ENCODE data around the gene ING3.
"Not testable (repeated sequence)": the region's sequence is repeated elsewhere in the genome, so short reads cannot be mapped to it uniquely, and the experiment has no call there.

ING3 gene

DNA sequence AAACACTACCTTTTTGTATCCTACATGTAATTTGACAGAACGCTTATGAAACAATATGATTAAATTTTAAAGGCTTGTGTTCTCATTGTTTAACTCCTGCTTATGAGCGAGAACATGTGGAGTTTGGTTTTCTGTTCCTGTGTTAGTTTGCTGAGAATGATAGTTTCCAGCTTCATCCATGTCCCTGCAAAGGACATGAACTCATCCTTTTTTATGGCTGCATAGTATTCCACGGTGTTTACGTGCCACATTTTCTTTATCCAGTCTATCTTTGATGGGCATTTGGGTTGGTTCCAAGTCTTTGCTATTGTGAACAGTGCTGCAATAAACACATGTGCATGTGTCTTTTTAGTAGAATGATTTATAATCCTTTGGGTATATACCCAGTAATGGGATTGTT, 54.5 kb downstream of the ING3 start:
- not testable (repeated sequence) for DNase-seq

DNA sequence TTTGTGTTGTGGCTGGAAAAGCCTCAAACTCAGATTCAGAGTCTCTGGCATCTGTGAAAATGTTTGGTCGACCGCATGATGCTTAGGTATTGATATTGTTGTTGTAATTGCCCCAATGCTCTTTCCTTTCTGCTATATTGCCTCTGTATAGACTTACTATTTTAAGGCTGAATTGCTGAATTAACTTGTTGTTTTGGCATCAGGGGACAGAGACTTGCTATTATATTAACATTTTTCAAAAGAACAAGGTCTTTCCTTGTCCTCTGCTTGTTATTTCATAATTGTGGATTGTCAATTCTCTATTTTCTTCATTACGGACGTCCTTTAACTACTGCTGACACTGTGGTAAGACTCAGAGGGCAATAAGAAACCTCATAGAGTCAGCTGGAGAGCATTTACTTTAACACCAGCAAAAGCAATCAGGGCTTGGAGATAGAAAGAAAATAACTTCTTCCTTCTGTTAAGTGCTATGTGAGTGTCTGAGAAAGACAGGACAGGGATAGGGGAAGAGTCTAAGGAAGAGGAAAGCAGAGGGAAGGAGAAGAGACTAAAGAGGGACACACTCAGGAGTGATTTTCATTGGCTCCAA, 55.5 kb downstream of the ING3 start:
- DNase-seq = no peak

DNA sequence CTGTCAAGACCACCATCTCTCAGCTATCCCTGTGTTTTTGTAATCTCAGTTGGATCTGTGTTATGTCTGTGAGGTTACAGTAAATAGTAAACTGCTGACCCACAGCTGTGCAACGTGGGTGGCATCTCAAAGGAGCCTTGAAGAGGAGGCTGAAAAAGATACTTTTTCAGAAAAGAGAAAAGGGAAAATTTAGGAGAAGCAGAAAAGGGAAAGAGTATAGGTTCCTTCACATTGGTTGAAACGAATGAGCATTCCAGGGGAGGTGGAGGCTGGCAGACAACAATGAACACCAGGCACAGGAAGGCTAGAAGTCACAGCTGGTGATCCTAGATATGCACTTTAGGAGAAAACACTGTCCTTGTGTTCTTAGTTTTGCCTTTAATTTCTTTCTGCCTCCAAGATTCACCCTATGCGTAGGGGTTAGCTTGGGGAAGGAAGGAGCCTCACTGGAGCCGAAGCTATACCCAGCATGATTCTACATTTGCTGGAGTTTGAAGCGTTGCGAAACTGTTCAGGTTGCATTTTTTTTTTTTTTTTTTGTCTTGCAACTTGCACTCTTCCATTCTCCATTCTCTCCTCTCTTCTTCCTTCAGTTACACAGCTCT, 56.2 kb downstream of the ING3 start:
- DNase-seq = no peak

DNA sequence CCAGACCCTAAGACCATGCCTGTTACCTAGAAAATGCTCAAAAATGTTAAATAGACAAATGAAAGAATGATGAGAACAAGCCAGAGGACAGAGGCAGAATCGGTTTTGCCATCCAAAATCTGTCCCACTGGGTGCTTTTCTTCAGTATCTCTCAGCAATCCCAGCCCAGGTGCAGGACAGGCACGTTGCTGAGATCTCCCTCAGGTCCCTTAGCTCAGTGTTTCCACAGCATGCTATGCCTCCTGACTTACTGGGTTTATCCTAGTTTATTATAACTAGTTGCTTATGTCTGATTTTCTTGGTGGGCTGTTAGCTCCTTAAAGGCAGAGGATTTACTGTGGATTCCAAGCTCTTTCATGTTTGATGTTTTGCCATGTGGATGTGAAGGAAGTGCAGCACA, 58.2 kb downstream of the ING3 start:
- DNase-seq = no peak

DNA sequence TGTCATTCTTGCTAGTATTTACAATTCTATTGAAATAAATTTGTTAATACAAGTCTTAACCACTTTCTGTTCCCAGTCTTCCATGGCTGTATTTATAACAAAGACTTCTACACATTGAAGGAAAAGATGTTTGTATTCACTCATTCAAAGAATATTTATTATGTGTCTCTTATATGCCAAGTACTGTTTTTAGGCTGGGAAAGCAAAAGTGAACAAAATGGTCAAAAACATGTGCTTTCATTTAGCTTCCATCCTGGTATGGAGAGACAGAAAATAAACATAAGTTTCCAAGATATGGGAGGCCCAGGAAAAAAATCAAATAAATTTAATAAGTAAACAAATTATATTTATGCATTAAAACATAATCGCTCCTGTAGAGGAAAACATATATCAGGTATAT, 60.8 kb downstream of the ING3 start:
- DNase-seq = no peak

DNA sequence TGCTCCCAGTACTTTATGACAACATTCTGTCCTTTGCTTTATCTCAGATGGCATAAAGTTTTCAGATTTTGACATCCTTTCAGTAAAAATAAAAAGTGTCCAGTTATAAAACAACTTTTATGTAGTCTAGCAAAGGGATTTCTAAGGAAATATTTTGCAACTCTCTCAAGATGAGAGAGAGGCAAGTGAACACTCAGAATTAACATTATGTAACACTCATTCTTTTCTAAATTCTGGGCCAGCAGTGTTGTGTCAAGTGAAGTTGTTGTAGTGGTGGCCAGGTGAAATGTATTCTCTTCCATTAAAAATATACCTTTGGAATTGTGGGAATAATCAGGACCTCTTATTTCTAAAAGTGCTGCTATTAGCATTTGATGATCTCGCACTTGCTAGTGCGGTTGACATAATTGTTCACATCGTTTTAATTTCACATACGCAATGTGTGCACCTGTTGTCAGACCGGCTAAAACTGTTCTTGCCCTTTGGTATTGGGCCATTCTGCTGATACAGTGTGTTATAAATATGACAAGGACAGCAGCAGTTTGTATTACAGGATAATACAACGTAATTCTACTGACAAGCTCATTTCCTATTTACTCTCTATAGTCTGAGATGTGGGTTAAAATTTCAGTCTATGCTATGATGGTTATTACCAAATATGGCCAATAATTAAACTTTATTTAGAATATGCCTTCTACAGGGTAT, 61.7 kb downstream of the ING3 start:
- no peak for DNase-seq

DNA sequence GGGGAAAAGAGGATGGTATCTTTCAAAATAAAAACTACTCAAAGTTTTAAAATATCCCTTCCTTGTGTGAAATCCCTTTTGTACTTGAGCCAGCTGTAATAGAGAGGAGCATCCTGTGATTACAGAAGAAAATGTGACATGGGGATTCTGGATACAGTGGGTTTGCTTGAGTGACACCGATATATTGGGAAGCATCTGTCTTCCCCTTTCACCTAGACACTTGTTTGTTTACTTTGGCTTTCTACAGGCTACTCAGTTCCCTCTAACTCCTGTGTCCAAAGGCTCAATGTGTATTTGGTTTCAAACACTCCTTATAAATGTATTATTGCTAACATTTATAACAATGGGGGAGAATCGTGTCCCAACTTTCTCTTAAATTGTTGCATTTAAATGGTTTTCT, 62.3 kb downstream of the ING3 start:
- DNase-seq = no peak

DNA sequence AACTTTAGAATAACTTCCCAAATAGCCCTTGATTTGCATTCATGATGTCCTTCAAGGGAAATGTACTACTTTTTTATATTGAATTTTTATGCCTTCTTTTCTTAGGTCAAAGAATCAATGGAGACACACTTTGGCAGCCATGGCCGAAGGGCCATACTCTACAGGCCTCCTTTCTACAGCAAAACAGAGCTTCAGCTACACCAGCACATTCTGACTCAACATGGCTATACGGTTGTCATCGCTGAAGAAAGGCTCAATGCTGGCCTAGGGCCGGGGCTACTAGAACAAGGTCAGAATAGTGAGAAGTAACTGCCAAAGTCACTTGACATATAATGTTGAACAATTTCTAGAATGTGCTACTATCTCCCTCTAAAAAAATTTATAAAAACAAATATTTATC, 65.0 kb downstream of the ING3 start:
- DNase-seq = no peak

DNA sequence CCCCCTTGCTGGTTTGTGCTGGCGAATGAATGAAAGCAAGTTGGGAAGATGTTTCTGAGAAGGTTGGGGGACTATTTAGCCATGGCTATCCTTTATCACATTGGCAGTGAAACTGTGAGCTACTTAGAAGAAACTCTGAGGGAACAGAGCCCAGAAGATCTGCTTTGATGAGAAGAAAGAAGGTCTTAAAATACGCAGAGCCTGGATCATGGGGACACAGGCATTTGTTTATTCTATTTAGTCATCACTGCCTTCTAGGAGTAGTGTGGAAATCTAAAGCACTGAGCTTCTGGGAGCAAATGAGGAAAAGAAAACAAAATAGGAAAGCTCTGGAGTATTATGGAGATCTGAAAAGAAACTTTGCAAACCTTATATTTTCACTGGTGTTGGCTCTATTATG, 66.4 kb downstream of the ING3 start:
- no peak for DNase-seq

DNA sequence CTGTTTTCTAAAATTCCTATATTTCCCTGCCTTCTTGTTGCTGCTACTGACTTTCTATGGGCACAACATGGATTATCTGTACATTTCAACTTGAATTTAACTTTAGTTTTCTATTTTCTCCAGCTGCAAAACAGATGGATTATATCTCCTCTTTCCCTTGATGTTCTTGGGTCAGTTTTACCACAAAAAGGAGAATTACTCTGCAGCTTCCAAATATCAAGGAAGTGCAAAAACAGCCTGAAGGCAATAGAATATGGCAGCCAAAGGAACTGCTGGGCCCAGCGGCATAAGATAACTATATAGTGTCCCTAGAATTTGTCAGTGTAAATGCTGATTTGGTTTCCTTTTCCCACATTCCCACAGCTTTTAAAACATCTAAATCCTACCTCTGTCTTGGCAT, 67.0 kb downstream of the ING3 start:
- no peak for DNase-seq

DNA sequence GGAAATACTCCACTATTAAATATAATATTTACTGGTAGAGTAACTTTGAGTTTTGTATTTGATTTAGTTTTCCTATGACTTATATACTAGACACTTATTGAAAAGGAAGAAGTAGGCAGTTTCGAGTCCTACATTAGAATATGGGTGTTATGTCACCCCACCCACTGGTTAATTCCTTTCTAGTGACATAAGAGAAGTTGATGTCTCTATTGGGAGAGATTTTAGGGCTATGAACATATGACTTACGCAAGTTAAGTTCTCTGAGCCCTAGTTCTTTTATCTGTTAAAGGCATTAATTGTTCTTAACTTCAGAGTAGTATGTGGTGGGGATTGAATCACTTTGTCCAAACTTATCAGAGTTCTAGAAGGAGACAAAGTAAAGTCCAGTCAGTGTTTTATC, 68.4 kb downstream of the ING3 start:
- no peak for DNase-seq

DNA sequence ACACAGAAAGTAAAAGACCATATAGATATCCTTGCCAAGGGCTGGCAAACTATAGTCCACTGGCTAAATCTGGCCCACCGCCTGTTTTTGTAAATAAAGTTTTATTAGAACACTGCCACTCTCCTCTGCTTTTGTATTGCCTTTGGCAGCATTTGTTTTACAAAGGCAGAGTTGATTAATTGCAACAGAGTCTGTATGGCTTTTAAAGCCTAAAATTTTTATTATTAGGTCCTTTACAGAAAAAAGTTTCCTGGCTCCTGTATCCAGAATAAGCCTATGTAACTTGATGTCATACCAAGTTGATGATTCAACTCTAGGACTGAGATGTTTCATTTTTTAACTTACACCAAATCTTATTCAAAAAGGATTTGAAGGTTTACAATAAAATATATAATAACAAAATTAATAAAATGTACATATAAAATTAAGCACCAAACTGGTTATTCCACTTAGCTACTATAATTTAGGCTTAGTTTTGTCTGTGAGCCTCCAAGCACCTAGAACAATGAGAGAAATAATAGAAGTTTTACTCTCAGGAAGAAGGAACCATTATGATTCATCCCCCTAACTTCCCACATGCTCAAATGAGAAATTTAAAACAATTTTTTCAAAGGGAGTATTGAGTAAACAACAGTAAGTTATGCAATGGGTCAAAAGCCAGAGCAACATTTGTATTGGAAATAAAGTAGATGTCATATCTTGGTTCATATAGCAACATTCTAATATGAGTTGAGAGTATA, 69.8 kb downstream of the ING3 start:
- DNase-seq = no peak

DNA sequence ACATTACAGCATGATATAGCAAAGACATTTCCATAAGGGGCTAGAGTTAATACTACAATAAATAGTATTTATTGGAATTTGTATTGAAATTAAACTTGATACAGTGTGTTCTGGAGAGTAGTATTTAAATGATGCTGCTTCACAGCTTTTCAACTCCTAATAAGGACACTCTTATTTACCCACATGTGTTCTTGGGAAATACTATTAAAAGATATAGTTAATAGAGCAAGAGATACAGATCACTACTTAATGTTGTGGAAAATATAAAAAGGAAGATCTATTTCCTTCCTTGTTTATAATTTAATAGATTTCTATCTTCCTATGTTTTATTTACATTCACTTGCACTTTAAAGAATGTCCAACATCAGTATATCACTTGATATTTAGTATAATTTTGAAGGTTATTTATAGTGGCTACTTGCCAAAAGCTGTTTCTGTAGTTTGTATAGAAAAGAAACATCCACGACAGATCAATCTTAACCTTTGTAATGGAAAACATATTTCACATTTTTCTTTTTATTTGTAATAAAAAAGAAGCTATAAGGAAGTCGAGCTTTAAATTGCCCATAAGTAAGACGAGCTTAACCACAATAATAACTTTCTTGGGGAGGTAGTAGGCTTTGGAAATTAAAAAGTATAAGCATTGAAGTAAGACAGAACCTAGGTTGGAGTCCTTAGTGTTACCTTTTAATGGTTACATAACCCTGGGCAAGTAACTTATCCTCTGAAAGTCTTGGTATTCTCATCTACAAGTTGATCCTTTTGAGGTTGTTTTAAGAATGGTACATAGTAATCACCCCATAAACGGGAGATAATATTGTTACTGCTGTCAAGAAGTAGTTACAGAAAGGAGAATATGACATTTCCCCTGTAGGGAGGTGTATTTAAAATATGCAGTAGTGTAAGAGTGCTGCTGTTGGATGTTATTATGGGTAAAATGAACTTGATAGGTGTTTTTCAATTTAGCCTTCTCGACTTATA, 70.7 kb downstream of the ING3 start:
- no peak for DNase-seq

DNA sequence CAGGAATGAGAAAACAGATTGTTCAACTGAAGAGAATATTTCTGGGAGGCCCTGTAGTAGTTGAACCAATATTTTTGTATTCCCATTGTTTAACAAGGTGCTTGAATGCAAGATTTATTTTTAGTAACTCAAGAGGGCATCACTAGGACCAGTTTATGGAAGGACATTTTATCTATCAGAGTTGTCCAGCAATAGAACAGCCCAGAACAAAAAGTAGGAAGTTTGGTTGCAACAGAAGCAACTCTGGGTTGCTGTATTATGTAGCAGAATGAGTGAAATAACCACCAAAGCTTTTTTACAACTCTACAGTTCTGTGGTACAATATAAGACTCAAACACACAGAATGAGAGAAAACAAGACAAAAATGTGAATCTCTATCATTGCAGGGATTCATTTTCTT, 72.6 kb downstream of the ING3 start:
- no peak for DNase-seq

DNA sequence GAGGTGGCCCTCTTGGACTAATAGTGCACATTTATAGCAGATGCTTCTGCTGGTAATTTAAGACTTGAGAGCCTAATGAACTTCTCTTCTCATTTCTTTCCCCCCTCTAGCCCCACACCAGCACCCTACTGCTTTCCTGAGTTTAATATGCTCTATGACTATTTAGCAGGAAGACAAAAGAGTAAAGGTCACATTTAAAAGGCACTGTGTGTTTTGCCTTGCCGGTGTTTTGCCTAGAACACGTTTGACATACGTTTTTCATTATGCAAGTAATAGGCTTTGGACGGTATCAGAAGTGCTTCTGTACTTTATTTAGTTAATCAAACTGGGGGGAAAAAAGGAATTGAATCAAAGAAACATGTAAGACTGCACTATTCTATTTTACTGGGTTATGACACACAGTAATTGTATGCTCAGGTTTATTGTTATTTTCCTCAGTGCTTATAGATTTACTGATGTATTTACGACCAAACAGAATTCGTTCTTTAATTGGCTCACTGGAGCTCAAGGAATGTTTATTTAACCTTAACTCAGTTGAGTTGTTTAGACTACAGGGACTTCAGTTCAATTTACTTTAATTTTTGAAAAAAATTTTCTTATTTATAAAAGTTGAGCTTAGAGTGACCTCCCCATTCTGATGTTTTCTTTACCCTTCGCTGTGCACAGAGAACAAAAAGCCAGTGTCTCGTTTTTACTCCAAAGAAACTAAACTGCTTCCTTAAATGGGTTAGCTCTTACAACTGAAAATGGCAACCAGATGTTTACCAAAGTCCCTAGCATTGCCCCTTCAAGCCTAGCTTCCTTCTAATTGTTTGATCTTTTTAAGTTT, 73.3 kb downstream of the ING3 start:
- DNase-seq = no peak

DNA sequence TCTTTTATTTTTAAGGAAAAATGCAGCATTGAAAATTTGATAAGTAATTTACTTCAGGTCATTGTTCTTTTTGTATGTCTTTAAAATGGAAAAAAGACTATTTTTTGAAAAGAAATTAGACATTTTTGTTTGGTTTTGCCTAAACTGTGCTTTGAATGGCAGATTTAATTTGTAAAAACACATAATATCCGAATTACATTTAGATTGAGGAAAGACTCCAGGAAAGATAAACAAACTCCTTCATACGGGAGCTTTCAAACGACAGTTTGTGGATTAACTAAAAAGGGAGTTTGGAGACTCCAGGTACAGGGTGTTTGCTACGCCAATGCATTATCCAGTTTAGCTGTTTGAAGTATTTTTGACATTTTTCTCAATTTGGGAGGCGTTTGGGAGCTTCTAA, 74.0 kb downstream of the ING3 start:
- no peak for DNase-seq

DNA sequence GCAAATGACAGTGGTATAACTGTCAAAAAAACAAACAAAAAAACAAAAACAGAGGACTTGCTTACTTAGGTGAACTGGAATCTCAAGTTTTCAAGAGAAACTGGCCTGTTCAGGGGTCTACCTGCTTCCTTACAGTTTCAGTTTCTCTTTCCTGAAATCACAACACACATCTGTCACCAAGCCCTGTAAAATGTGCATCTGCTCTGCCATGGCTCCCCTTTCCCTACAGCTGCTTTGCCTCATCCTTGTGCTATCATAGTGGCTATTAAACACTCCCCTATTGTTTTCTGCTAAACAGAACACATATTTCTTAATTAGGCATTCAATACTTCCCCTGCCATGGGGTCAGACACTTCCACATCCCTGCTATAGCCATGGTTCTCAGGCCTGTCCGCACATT, 75.6 kb downstream of the ING3 start:
- no peak for DNase-seq

DNA sequence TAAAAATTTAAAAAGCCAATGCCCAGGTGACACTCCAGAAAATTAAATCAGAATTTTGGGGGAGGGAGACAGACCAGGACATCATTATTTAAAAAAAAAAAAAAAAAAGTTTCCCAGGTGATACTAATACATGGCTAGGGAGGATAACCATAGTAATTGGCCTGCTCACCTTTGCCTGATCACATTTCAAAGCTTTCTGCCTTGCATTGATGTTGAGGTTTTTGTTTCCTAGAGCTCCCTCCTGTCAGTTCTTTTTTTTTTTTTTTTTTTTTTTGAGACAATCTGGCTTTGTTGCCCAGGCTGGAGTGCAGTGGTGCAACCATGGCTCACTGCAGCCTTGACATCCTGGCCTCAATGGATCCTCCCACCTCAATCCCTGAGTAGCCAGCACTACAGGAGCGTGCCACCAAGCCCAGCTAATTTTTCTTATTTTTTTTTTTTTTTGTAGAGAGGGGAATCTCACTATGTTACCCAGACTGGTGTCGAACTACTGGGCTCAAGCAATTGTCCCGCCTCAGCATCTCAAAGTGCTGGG, 76.1 kb downstream of the ING3 start:
- no peak for DNase-seq
